Mesodermal cell (in vitro differentiated cells): Measurements from ENCODE around the gene TRPM7.

ENCODE experiments used
- H3K27ac ChIP-seq: 2 replicates; pipeline ENCODE4 v1.7.0; 2013; ENCODE audit warnings: mild to moderate bottlenecking, low read depth, low read length, moderate library complexity; ENCODE audit not compliant: severe bottlenecking
- H3K36me3 ChIP-seq: 2 replicates; pipeline ENCODE4 v1.7.1; 2013; ENCODE audit warnings: mild to moderate bottlenecking, low read length, moderate library complexity; ENCODE audit not compliant: control insufficient read depth, insufficient read depth
- H3K4me1 ChIP-seq: one replicate; pipeline ENCODE4 v1.7.1; 2013; ENCODE audit warnings: mild to moderate bottlenecking, low read length; ENCODE audit not compliant: insufficient read depth, control insufficient read depth, poor library complexity, severe bottlenecking
- H3K4me3 ChIP-seq: 2 replicates; pipeline ENCODE4 v1.7.0; 2013; ENCODE audit warnings: low read length, control low read depth, mild to moderate bottlenecking; ENCODE audit not compliant: insufficient read depth, poor library complexity, severe bottlenecking; ENCODE audit errors: extremely low read depth
- H3K9me3 ChIP-seq: 2 replicates; pipeline ENCODE4 v1.7.1; 2013; ENCODE audit warnings: mild to moderate bottlenecking, low read length, moderate library complexity; ENCODE audit not compliant: control insufficient read depth
- WGBS, 2 experiments: methylation state at CpG; one replicate each; pipeline ENCODE4 v1.1.5; 2013; ENCODE audit warnings: missing lambda C conversion rate in 2 of 2; ENCODE audit not compliant: insufficient coverage in 2 of 2; 5-methylcytosine and 5-hydroxymethylcytosine counted together

TRPM7 gene

GRCh38 chr15:50665938-50666337, 20.7 kb downstream of the TRPM7 start:
- Histone ChIP-seq H3K4me1 (no peaks in the 10 kb centered on the region), H3K36me3 (peaks cover 65% of the 10 kb centered on the region), H3K4me3 (no peak overlapping the region), H3K9me3 (no peaks in the 10 kb centered on the region), H3K27ac (no peak overlapping the region)
- WGBS, 2 experiments: 79 to 93% methylated on average over 2 to 3 of the region's 5 CpGs

GRCh38 chr15:50655555-50655954, 31.0 kb downstream of the TRPM7 start:
- Histone ChIP-seq H3K27ac (no peak overlapping the region), H3K9me3 (no peaks in the 10 kb centered on the region), H3K4me1 (no peaks in the 10 kb centered on the region), H3K36me3 (peaks cover 83% of the 10 kb centered on the region), H3K4me3 (no peak overlapping the region)
- 85 to 92% methylated on average over 2 to 3 of the region's 4 CpGs for WGBS, 2 experiments

GRCh38 chr15:50653156-50653743, 33.3 kb downstream of the TRPM7 start:
- peaks cover 90% of the 10 kb centered on the region for H3K36me3 ChIP-seq
- WGBS, 2 experiments: 94 to 95% methylated on average over 3 to 4 of the region's 6 CpGs

GRCh38 chr15:50652671-50653070, 33.9 kb downstream of the TRPM7 start:
- no peak overlapping the region for H3K27ac ChIP-seq
- WGBS, 2 experiments: 77% methylated on average over 2 of the region's 3 CpGs; no CpG with 5 or more reads in 1 of the 2 experiments

More at GRCh38 chr15:50653156-50653743, 33.3 kb downstream of the TRPM7 start:
- Histone ChIP-seq H3K27ac (no peak overlapping the region), H3K4me3 (no peak overlapping the region), H3K9me3 (no peaks in the 10 kb centered on the region), H3K4me1 (no peaks in the 10 kb centered on the region)

GRCh38 chr15:50641318-50641717, 45.3 kb downstream of the TRPM7 start:
- no peak overlapping the region for H3K27ac ChIP-seq
- H3K9me3 ChIP-seq: no peaks in the 10 kb centered on the region
- H3K4me3 ChIP-seq: no peak overlapping the region
- 80 to 96% methylated on average over 1 of the region's 2 CpGs for WGBS, 2 experiments
- H3K36me3 ChIP-seq: peaks cover 78% of the 10 kb centered on the region
- no peaks in the 10 kb centered on the region for H3K4me1 ChIP-seq

More at GRCh38 chr15:50652671-50653070, 33.9 kb downstream of the TRPM7 start:
- H3K36me3 ChIP-seq: peaks cover 89% of the 10 kb centered on the region
- H3K4me1 ChIP-seq: no peaks in the 10 kb centered on the region
- H3K4me3 ChIP-seq: no peak overlapping the region
- H3K9me3 ChIP-seq: no peaks in the 10 kb centered on the region

- Histone ChIP-seq H3K27ac (no peak overlapping the region), H3K9me3 (no peaks in the 10 kb centered on the region), H3K4me3 (no peak overlapping the region), H3K36me3 (peaks cover 68% of the 10 kb centered on the region), H3K4me1 (no peaks in the 10 kb centered on the region)
- WGBS, 2 experiments: 89 to 92% methylated on average over 7 to 9 of the region's 9 CpGs
Measured at GRCh38 chr15:50636146-50636545, 50.5 kb downstream of the TRPM7 start.

GRCh38 chr15:50633653-50634052, 52.9 kb downstream of the TRPM7 start:
- Histone ChIP-seq H3K4me3 (no peak overlapping the region), H3K36me3 (peaks cover 68% of the 10 kb centered on the region), H3K9me3 (no peaks in the 10 kb centered on the region), H3K27ac (no peak overlapping the region), H3K4me1 (no peaks in the 10 kb centered on the region)
- no CpG with 5 or more reads among the region's 3 CpGs for WGBS, 2 experiments

GRCh38 chr15:50628421-50628820, 58.2 kb downstream of the TRPM7 start:
- H3K36me3 ChIP-seq: peaks cover 46% of the 10 kb centered on the region
- no peak overlapping the region for H3K27ac ChIP-seq
- no peaks in the 10 kb centered on the region for H3K4me1 ChIP-seq
- WGBS, 2 experiments: 91 to 95% methylated on average over 3 to 4 of the region's 5 CpGs
- H3K9me3 ChIP-seq: no peaks in the 10 kb centered on the region
- H3K4me3 ChIP-seq: no peak overlapping the region

- peaks cover 45% of the 10 kb centered on the region for H3K36me3 ChIP-seq
- no peaks in the 10 kb centered on the region for H3K4me1 ChIP-seq
- H3K27ac ChIP-seq: no peak overlapping the region
- WGBS, 2 experiments: 82 to 94% methylated on average over 3 of the region's 4 CpGs
- H3K4me3 ChIP-seq: no peak overlapping the region
- no peaks in the 10 kb centered on the region for H3K9me3 ChIP-seq
Measured at GRCh38 chr15:50627351-50628055, 59.1 kb downstream of the TRPM7 start.

- no peaks in the 10 kb centered on the region for H3K9me3 ChIP-seq
- no peak overlapping the region for H3K4me3 ChIP-seq
- H3K4me1 ChIP-seq: no peaks in the 10 kb centered on the region
- H3K27ac ChIP-seq: no peak overlapping the region
- WGBS, 2 experiments: no CpG with 5 or more reads among the region's 1 CpG
- peaks cover 44% of the 10 kb centered on the region for H3K36me3 ChIP-seq
Measured at GRCh38 chr15:50624616-50625168, 61.9 kb downstream of the TRPM7 start.
